ENCODE measurements around the gene ANKRD11.
"Not testable (repeated sequence)": the region's sequence is repeated elsewhere in the genome, so short reads cannot be mapped to it uniquely, and the experiment has no call there.

Gene ANKRD11

DNA sequence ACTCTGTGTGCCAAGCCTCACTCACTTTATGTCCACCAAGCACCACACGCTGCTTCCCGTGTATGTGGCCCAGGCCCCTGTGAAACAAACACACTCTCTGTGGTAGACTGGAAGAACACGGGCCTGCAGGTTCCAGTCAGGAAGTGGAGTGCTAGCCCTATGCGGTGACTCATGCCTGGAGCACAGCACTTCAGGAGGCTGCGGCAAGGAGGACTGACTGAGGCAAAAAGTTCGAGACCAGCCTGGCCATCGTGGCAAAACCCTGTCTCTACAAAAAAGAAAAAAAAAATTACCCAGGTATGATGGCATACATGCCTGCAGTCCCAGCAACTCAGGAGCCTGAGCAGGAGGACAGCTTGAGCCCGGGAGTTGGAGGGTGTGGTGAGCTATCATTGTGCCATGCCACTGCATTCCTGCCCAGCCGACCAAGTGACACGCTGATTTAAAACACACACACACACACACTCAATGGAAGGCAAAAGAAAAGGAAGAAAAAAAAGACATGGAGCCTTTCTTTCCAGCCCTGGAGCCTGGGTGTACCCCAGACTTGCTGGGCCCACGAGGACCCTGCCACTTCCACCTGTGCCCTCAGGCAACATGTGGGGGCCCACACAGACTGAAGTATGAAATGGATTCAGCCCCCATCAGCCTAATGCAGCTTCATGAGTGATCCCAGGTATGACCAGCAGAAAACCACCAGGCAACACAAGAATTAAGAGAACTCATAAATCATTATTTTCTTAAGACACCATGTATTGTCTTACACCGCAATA, 126.6 kb downstream of the ANKRD11 start:
- H3K4me3 ChIP-seq (replicated peaks in 1 of 2; ENCODE audit: low read depth in 2 of 2, low read length in 2 of 2): no peak overlapping the region
- DNase-seq (ENCODE audit: low read depth in 2 of 2): peak; percentile 74 to 80
- TF ChIP-seq, protein P1, sequence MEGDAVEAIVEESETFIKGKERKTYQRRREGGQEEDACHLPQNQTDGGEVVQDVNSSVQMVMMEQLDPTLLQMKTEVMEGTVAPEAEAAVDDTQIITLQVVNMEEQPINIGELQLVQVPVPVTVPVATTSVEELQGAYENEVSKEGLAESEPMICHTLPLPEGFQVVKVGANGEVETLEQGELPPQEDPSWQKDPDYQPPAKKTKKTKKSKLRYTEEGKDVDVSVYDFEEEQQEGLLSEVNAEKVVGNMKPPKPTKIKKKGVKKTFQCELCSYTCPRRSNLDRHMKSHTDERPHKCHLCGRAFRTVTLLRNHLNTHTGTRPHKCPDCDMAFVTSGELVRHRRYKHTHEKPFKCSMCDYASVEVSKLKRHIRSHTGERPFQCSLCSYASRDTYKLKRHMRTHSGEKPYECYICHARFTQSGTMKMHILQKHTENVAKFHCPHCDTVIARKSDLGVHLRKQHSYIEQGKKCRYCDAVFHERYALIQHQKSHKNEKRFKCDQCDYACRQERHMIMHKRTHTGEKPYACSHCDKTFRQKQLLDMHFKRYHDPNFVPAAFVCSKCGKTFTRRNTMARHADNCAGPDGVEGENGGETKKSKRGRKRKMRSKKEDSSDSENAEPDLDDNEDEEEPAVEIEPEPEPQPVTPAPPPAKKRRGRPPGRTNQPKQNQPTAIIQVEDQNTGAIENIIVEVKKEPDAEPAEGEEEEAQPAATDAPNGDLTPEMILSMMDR (IDR thresholded peaks at IDR 0.05; ENCODE audit: low read depth, low read length): no peak

DNA sequence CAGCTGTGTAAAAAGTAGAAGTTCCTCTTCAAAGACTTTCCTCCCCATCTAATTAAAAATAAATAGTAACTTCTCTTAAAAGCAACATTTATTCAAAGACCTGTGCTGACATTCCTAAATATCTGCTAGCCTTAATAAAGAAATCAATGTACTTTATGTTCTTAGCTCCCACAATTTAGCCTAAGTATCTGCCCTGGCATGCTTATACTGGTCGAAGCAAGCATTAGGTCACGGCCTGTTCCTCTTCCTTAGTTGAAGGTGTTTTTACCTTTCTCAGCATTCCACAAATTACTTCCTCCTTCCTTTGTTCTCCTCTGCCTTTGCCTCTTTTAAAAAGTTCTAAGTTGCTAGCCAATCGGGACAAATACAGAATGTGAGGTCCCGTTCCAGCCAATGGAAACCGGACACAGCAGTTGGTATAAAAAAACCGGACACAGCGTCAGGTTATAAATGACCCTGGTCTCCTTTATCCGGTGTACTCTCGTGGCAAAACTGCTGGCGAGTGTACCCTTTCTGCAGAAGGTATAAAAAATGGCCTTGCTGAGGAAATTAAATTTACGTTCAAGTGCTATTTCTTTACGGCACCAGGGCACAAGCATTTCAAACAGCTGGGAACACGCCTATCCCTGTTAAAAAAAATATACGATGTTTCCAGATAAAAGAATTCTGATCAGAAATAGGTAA, 127.7 kb downstream of the ANKRD11 start:
- not testable (repeated sequence) for H3K4me3 ChIP-seq (replicated peaks in 1 of 2; ENCODE audit: low read depth in 2 of 2, low read length in 2 of 2); DNase-seq (ENCODE audit: low read depth in 2 of 2)

DNA sequence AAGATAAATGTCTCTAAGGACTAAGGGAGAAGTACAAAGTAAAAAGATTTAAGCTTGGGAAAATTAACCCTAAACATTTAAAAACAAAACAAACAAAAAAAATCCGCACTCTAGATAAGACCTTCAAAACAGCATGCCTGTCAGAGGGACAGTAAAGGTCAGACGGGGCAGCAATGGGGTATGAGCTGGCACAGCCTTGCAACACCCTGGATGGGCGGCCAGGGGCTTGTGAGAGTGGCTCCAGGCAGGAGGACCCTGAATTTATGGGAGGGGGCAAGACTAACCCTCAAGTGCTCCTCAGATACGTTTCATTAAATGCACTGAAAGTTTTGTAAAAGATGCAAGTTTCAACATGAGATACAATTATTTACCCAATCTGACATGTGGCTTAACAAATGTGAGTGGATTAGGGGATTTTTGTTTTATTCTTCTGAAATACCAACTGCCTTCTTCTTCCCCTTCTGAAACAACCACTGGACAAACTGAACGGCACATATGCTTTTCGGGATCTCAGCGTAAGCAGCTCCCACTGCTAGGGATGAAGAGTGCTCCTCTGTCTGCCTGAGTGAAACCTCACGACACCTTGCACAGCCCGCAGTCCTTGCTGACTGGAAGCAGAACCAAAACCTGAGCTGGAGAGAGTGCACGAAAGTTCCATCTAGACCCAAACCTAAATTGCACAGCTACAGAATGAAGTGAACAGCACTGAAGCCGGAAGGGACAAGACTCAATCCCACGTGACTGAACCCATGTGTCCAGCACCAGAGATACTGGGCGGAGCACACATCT, 128.4 kb downstream of the ANKRD11 start:
- DNase-seq (ENCODE audit: low read depth in 2 of 2): no peak
- TF ChIP-seq, protein P1 (IDR thresholded peaks at IDR 0.05; ENCODE audit: low read depth, low read length): no peak

DNA sequence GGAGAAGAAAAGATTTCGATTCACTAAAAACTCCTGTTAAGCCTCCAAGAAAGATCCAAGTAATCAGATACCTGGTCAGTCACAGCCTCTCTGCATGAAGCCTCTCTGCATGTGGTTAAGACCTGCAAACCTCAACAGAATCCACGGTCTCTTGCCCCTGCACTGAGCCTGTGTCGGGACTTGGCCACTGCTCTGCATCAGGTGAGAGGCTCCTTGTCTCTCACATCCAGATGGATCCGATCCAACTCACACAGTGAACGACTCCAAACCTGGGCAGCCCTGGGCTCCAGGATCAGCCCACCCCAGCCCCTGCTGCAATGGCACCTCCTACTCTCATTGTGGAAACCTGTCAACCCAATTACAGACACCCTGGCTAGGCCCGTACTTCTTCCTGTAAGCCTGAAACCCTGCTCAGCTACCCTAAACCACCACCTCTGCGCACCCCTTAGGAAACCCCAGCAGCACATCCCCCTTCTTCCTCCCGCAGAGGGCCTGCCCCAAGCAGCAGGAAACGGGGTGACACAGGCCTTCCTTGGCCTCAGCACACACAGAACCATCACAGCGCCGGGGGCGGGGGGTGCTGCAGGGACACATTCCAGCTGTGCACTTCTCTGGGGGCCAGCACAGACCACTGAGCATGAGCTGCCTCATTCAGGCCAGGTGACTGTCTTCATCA, 129.5 kb downstream of the ANKRD11 start:
- TF ChIP-seq, protein P1 (IDR thresholded peaks at IDR 0.05; ENCODE audit: low read depth, low read length): no peak
- no peak overlapping the region for H3K4me3 ChIP-seq (replicated peaks in 1 of 2; ENCODE audit: low read depth in 2 of 2, low read length in 2 of 2)
- no peak for DNase-seq (ENCODE audit: low read depth in 2 of 2)

More for the DNA sequence above, 128.4 kb downstream of the ANKRD11 start:
- no peak overlapping the region for H3K4me3 ChIP-seq (replicated peaks in 1 of 2; ENCODE audit: low read depth in 2 of 2, low read length in 2 of 2)

DNA sequence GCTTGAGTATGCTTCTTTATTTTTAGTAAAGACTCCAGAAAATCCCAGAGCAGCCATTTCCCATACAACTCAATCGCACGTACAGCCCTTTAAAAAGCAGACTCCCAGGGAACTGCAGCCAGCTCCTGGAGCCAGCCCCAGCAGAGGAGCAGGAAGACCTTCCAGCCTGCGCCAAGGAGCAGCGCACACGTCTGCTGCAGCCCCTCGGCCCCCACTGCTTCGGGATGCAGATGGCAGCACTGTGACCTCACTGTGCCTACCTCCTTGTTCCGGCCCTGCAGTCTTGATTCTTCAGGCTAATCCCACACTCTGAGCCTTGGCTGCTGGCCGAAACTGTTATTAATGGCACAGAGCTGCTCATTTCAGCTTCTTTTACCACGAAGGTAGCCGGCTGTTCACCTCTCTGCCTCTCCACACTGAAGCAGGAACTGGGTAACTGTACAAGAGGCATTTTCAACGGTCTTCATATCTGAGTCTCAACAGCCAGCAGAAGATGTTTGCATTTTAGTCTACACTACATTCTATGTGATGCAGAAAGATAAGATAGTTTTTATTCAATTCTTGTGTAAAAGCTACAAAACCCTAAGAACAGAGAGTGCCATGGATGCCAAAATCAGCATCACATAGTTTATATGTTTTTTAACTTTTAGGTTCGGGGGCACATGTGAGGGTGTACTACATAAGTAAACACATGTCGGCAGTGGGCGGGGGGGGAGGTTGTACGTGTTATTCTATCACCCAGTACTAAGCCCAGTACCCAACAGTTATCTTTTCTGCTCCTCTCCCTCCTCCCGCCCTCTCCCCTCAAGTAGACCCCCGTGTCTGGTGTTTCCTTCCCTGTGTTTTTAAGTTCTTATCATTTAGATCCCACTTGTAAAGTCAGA, 130.9 kb downstream of the ANKRD11 start:
- H3K4me3 ChIP-seq (replicated peaks in 1 of 2; ENCODE audit: low read depth in 2 of 2, low read length in 2 of 2): no peak overlapping the region
- TF ChIP-seq, protein P1 (IDR thresholded peaks at IDR 0.05; ENCODE audit: low read depth, low read length): no peak
- DNase-seq (ENCODE audit: low read depth in 2 of 2): peak in 1 of 2 donors; percentile 49

DNA sequence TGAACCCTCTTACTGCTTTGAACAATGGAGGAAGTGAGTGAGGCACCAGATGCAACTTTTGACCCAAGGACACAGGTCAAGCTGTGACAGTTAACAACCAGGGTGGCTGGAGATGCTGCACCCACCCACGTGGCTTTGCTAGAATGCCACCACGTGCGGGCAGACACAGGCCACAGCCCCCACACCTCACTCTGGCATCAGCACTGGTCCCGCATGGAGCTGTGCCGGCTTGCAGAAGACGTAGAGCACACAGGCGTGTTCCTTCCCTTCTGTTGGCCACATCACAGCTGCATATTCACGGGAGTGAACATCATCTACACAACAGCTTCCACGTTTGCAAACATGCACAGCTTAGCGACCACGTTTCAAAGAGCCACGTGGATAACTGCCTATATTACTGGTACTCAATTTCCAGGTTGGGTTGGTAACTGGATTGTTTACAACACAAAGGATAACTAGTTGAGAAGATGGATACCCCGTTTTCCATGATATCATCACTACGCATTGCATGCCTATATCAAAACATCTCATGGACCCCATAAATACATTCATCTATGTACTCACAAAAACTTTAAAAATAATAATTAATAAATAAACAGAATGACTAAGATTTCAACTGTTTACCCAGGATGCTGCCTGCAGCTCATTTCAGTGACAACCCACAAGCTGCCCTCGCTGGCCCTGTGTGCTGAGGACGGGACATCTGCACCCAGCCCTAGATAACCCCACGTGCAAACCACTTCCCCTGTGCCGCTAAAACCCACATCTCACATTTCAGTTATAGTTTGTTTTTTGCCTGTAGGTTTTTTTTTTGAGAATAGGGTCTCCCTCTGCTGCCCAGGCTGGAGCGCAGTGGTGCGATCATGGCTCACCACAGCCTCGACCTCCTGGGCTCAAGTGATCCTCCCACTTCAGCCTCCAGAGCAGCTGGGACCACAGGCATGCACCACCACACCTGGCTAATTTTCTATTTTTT, 132.0 kb downstream of the ANKRD11 start:
- TF ChIP-seq, protein P1 (IDR thresholded peaks at IDR 0.05; ENCODE audit: low read depth, low read length): no peak
- no peak overlapping the region for H3K4me3 ChIP-seq (replicated peaks in 1 of 2; ENCODE audit: low read depth in 2 of 2, low read length in 2 of 2)
- DNase-seq (ENCODE audit: low read depth in 2 of 2): no peak

Measured in cardiac fibroblast (primary cell).